Measurements from ENCODE around the gene ANKH.

ANKH gene

GRCh38 chr5:14813747-14814146 lies 57.8 kb downstream of the ANKH start:
- TF ChIP-seq ZBTB7A (IDR thresholded peaks at IDR 0.05; ENCODE audit: low read depth) = no peak
- TF ChIP-seq TEAD4 (IDR thresholded peaks at IDR 0.05) = no peak
- no peak for TF ChIP-seq YY1 (IDR thresholded peaks at IDR 0.05; ENCODE audit: low read depth)
- TF ChIP-seq, protein P1, sequence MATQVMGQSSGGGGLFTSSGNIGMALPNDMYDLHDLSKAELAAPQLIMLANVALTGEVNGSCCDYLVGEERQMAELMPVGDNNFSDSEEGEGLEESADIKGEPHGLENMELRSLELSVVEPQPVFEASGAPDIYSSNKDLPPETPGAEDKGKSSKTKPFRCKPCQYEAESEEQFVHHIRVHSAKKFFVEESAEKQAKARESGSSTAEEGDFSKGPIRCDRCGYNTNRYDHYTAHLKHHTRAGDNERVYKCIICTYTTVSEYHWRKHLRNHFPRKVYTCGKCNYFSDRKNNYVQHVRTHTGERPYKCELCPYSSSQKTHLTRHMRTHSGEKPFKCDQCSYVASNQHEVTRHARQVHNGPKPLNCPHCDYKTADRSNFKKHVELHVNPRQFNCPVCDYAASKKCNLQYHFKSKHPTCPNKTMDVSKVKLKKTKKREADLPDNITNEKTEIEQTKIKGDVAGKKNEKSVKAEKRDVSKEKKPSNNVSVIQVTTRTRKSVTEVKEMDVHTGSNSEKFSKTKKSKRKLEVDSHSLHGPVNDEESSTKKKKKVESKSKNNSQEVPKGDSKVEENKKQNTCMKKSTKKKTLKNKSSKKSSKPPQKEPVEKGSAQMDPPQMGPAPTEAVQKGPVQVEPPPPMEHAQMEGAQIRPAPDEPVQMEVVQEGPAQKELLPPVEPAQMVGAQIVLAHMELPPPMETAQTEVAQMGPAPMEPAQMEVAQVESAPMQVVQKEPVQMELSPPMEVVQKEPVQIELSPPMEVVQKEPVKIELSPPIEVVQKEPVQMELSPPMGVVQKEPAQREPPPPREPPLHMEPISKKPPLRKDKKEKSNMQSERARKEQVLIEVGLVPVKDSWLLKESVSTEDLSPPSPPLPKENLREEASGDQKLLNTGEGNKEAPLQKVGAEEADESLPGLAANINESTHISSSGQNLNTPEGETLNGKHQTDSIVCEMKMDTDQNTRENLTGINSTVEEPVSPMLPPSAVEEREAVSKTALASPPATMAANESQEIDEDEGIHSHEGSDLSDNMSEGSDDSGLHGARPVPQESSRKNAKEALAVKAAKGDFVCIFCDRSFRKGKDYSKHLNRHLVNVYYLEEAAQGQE (IDR thresholded peaks at IDR 0.05; ENCODE audit: low read depth) = no peak
- TF ChIP-seq MAX (IDR thresholded peaks at IDR 0.05) = no peak
- no peak for TF ChIP-seq EGR1 (IDR thresholded peaks at IDR 0.05)

- TF ChIP-seq TEAD4 (IDR thresholded peaks at IDR 0.05) (no peak), CEBPB (IDR thresholded peaks at IDR 0.05) (no peak), YY1 (IDR thresholded peaks at IDR 0.05; ENCODE audit: low read depth) (no peak), TAF1 (IDR thresholded peaks at IDR 0.05; ENCODE audit: low read depth) (no peak), TCF12 (IDR thresholded peaks at IDR 0.05; ENCODE audit: low read depth) (no peak), NFIC (IDR thresholded peaks at IDR 0.05) (no peak), EP300 (IDR thresholded peaks at IDR 0.05; ENCODE audit: borderline replicate concordance) (no peak)
- TF ChIP-seq, protein P1 (IDR thresholded peaks at IDR 0.05; ENCODE audit: low read depth) = no peak
Measured at GRCh38 chr5:14812166-14812565, 59.4 kb downstream of the ANKH start.

DNA sequence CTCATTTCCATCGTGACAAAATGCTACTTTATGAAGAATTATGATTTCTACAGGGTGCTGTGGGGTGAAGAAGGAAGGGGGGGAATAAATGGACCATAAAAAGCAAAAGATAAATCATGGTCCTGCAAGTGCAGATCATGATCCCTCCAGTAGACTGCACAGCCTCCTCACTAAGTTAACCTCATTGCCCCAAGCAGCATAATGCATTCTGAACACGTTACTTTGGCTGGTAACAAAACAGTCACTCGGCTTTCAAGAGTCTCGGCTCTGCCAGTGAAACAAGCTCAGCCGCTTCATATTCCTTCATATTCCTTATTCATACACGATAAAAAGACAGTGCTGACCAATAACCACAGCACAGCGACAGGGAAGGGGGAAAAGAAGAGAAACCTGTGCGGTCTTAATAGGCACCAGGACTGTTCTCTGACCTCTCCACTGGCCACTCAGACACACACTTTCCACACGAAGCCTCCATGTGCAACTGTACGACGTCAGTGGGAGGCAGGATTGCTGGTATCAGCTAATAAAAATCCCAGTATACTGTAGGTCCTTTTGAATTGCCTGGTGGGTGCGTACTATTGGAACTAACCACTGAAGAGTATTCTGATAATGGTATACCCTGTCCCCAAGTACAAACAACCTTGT lies 60.5 kb downstream of the ANKH start:
- TF ChIP-seq RAD21 (IDR thresholded peaks at IDR 0.05; ENCODE audit: low read depth) (no peak), ZBTB7A (IDR thresholded peaks at IDR 0.05; ENCODE audit: low read depth) (no peak), TAF1 (IDR thresholded peaks at IDR 0.05; ENCODE audit: low read depth) (no peak), CEBPB (IDR thresholded peaks at IDR 0.05) (no peak), CREB1 (IDR thresholded peaks at IDR 0.05; ENCODE audit: low read depth) (no peak), MAX (IDR thresholded peaks at IDR 0.05) (no peak), TEAD4 (IDR thresholded peaks at IDR 0.05) (no peak), YY1 (IDR thresholded peaks at IDR 0.05; ENCODE audit: low read depth) (no peak), NFIC (IDR thresholded peaks at IDR 0.05) (no peak), TCF12 (IDR thresholded peaks at IDR 0.05; ENCODE audit: low read depth) (no peak), USF1 (IDR thresholded peaks at IDR 0.05) (no peak), EGR1 (IDR thresholded peaks at IDR 0.05) (no peak)

DNA sequence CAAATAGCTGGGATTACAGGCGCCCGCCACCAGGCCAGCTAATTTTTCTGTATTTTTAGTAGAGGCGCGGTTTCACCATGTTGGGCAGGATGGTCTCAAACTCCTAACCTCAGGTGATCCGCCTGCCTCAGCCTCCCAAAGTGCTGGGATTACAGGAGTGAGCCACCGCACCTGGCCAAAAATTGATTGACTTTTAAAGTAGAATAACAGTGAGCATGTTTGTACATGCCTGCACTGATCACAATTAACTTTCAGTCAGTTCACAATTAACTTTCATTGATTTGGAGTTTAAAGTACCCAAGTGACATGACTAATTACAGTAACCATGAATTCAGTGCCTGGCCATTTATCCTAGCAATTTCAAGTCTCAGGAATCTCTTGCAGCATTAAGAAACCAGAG lies 61.3 kb downstream of the ANKH start:
- TF ChIP-seq TAF1 (IDR thresholded peaks at IDR 0.05; ENCODE audit: low read depth) (no peak), EP300 (IDR thresholded peaks at IDR 0.05; ENCODE audit: borderline replicate concordance) (no peak), CEBPB (IDR thresholded peaks at IDR 0.05) (no peak), CREB1 (IDR thresholded peaks at IDR 0.05; ENCODE audit: low read depth) (no peak), USF1 (IDR thresholded peaks at IDR 0.05) (no peak), NFIC (IDR thresholded peaks at IDR 0.05) (no peak), TCF12 (IDR thresholded peaks at IDR 0.05; ENCODE audit: low read depth) (no peak), FOXM1 (IDR thresholded peaks at IDR 0.05; ENCODE audit: borderline replicate concordance, low read depth) (no peak), ZBTB7A (IDR thresholded peaks at IDR 0.05; ENCODE audit: low read depth) (no peak), YY1 (IDR thresholded peaks at IDR 0.05; ENCODE audit: low read depth) (no peak), MAX (IDR thresholded peaks at IDR 0.05) (no peak), EGR1 (IDR thresholded peaks at IDR 0.05) (no peak), RAD21 (IDR thresholded peaks at IDR 0.05; ENCODE audit: low read depth) (no peak), TEAD4 (IDR thresholded peaks at IDR 0.05) (no peak)
- TF ChIP-seq, protein P1 (IDR thresholded peaks at IDR 0.05; ENCODE audit: low read depth) = no peak

Measured in Ishikawa (cell line).